A673 (cell line): Measurements from ENCODE around the gene ABCA4.

Source experiments
- EZH2 ChIP-seq: fragments of 200-600 bp; sonication (generic); IDR thresholded peaks from 2 replicates; pipeline ENCODE4 v1.6.1; 2017; ENCODE audit warnings: borderline replicate concordance, low read depth, mild to moderate bottlenecking, mixed read lengths, antibody characterized with exemption, low read length; ENCODE audit not compliant: poor library complexity, severe bottlenecking
- TF ChIP-seq, protein P1 (sequence below): fragments of 300-800, 200-600 bp; sonication (generic); conservative IDR thresholded peaks from 2 replicates; pipeline ENCODE4 v1.5.1; 2017; ENCODE audit warnings: low read depth, mild to moderate bottlenecking, antibody characterized with exemption, low read length, moderate library complexity, mixed read lengths

DNA sequence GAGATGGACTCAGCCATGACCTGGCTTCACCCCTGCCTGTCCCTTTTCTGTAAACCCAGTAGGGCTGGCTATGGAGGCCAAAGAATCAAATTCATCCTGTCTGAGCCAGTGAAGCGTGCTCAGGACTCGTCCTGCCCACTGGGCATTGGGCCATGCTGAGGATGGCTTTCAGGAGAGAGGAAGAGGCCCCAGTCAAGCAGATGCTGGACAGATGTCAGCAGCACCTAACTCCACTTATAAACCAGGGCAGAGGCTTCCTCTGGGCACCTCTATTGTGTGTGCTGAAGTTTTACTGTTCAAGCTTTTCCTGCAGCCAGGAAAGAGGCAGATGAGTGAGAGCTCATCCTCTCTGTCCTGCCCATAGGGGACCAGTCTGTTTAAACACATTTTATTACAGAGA, 114.3 kb downstream of the ABCA4 start:
- TF ChIP-seq, protein P1, sequence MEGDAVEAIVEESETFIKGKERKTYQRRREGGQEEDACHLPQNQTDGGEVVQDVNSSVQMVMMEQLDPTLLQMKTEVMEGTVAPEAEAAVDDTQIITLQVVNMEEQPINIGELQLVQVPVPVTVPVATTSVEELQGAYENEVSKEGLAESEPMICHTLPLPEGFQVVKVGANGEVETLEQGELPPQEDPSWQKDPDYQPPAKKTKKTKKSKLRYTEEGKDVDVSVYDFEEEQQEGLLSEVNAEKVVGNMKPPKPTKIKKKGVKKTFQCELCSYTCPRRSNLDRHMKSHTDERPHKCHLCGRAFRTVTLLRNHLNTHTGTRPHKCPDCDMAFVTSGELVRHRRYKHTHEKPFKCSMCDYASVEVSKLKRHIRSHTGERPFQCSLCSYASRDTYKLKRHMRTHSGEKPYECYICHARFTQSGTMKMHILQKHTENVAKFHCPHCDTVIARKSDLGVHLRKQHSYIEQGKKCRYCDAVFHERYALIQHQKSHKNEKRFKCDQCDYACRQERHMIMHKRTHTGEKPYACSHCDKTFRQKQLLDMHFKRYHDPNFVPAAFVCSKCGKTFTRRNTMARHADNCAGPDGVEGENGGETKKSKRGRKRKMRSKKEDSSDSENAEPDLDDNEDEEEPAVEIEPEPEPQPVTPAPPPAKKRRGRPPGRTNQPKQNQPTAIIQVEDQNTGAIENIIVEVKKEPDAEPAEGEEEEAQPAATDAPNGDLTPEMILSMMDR: no peak
- no peak for TF ChIP-seq EZH2
